Neuron (in vitro differentiated cells): ENCODE data around the gene LST1.

Source experiments
- H2AFZ ChIP-seq: one replicate; pipeline ENCODE4 v1.6.1; 2013; ENCODE audit warnings: low read depth, mild to moderate bottlenecking, inconsistent platforms, low read length, moderate library complexity
- H3K27me3 ChIP-seq: one replicate; pipeline ENCODE4 v1.6.1; 2013; ENCODE audit warnings: low read length; ENCODE audit not compliant: insufficient read depth
- H3K36me3 ChIP-seq: one replicate; pipeline ENCODE4 v1.6.1; 2013; ENCODE audit warnings: low read length; ENCODE audit not compliant: insufficient read depth
- H3K4me1 ChIP-seq: one replicate; pipeline ENCODE4 v1.6.1; 2013; ENCODE audit warnings: low read length; ENCODE audit not compliant: insufficient read depth
- H3K4me3 ChIP-seq: 2 replicates; pipeline ENCODE4 v1.5.1; 2013; ENCODE audit warnings: mild to moderate bottlenecking, low read length, moderate library complexity
- H3K9me3 ChIP-seq: one replicate; pipeline ENCODE4 v1.6.1; 2013; ENCODE audit warnings: low read length

Gene LST1

DNA sequence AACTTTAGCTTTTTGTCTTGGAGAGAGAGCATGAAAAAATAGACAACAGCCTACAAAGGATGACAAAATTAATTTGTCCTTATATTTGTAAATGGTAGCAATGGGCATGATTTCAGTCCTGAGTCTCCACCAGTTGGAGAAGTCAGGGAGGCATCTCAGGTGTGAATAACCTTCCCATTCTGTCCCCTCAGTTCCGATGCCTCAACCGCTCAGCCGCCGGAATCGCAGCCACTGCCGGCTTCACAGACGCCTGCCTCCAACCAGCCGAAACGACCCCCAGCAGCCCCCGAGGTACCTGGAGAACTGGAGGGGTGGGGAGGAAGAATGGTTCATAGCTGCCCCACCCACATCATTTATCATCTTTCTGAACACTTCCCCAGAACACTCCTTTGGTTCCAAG, 38.0 kb downstream of the LST1 start:
- H3K27me3 ChIP-seq: no peaks in the 10 kb centered on the region
- peaks cover 18% of the 10 kb centered on the region for H3K4me1 ChIP-seq
- no peak overlapping the region for H2AFZ ChIP-seq
- peaks cover 68% of the 10 kb centered on the region for H3K36me3 ChIP-seq
- H3K9me3 ChIP-seq: no peaks in the 10 kb centered on the region
- H3K4me3 ChIP-seq: no peak overlapping the region

DNA sequence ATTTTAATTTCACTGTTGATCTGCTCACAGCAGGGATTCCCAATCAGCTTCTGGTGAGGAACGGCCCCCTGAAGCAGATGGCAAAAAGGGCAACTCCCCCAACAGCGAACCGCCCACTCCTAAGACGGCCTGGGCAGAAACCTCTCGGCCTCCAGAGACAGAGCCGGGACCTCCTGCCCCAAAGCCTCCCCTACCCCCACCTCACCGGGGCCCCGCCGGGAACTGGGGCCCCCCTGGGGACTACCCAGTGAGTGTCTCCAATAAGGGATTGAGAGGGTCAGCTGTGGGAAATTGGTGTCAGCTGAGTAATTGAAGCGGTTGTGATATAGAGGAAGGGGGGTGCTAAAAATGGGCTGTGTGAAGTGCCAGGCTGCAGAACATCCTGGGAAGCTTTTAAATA, 40.9 kb downstream of the LST1 start:
- H3K36me3 ChIP-seq: peaks cover 95% of the 10 kb centered on the region
- no peak overlapping the region for H3K4me3 ChIP-seq
- H3K4me1 ChIP-seq: peaks cover 10% of the 10 kb centered on the region
- H3K9me3 ChIP-seq: no peaks in the 10 kb centered on the region
- H2AFZ ChIP-seq: no peak overlapping the region
- no peaks in the 10 kb centered on the region for H3K27me3 ChIP-seq

DNA sequence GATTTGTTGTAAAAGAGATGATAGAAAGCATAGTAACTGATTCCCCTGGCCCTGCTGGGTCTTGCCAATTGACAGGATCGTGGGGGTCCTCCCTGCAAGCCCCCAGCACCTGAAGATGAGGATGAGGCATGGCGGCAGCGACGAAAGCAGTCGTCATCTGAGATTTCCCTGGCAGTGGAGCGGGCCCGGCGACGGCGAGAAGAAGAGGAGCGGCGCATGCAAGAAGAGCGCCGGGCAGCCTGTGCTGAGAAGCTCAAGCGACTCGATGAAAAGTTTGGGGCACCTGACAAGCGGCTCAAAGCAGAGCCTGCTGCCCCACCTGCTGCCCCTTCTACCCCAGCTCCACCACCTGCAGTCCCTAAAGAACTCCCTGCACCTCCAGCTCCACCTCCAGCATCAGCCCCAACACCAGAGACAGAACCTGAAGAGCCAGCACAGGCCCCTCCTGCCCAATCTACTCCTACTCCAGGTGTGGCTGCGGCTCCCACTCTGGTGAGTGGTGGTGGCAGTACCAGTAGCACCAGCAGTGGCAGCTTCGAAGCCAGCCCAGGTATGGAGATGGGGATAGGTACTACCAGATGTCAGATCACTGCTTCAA, 41.7 kb downstream of the LST1 start:
- no peak overlapping the region for H2AFZ ChIP-seq
- peaks cover 3% of the 10 kb centered on the region for H3K4me1 ChIP-seq
- H3K4me3 ChIP-seq: no peak overlapping the region
- H3K27me3 ChIP-seq: no peaks in the 10 kb centered on the region
- peaks cover 96% of the 10 kb centered on the region for H3K36me3 ChIP-seq
- no peaks in the 10 kb centered on the region for H3K9me3 ChIP-seq

DNA sequence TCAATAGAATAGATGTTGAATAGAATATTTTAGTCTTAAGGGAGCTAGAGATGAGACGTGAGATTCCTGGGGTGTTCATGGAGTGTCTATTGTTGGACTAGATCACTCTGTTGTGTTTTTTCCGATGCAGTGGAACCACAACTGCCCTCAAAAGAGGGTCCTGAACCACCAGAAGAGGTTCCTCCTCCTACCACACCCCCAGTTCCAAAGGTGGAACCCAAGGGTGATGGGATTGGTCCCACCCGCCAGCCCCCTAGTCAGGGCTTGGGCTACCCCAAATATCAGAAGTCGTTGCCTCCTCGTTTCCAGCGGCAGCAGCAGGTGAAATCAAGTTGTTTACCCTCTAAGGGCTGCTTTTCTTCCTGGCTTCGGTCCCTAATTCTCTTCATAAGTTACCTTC, 42.9 kb downstream of the LST1 start:
- Histone ChIP-seq H3K9me3 (no peaks in the 10 kb centered on the region), H3K27me3 (no peaks in the 10 kb centered on the region), H3K36me3 (peaks cover 97% of the 10 kb centered on the region), H2AFZ (no peak overlapping the region), H3K4me1 (no peaks in the 10 kb centered on the region), H3K4me3 (no peak overlapping the region)

DNA sequence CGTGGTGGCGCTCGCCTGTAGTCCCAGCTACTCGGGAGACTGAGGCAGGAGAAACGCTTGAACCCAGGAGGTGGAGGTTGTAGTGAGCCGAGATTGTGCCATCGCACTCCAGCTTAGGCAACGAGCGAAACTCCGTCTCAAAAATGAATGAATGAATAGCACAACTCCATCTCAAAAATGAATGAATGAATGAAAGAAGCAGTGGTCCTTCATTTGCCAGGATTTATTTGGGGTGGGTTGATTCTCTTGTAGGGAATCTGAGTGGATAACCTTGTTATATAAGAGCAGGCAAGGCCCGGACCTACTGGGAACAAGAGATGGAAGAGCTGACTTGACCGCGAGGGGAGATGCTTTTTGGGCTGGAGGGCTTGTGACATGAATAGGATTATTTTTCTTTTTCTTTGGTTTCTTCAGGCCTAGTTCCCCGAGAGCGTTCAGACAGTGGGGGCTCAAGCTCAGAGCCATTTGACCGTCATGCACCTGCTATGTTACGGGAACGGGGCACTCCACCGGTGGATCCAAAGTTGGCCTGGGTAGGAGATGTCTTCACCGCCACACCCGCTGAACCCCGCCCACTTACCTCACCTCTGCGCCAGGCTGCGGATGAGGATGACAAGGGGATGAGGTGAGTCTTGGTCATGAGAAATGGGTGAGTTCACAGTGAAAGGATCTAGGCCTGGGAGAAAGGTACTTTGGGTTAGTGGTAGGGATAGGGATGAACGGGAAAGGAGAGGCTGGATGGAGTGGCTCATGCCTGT, 44.3 kb downstream of the LST1 start:
- Histone ChIP-seq H3K36me3 (peaks cover 98% of the 10 kb centered on the region), H3K27me3 (no peaks in the 10 kb centered on the region)

DNA sequence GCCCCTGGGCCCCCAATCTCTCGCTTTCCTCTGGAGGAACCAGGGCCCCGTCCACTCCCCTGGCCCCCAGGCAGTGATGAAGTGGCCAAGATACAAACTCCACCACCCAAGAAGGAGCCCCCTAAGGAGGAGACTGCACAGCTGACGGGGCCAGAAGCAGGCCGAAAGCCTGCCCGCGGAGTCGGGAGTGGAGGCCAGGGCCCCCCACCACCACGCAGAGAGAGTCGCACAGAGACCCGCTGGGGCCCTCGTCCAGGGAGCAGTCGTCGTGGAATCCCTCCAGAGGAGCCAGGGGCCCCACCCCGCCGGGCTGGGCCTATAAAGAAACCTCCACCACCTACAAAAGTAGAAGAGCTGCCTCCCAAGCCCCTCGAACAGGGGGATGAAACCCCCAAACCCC, 45.1 kb downstream of the LST1 start:
- peaks cover 98% of the 10 kb centered on the region for H3K36me3 ChIP-seq
- no peak overlapping the region for H2AFZ ChIP-seq
- no peak overlapping the region for H3K4me3 ChIP-seq
- H3K9me3 ChIP-seq: no peaks in the 10 kb centered on the region
- H3K27me3 ChIP-seq: no peaks in the 10 kb centered on the region
- no peaks in the 10 kb centered on the region for H3K4me1 ChIP-seq

More for the DNA sequence above, 44.3 kb downstream of the LST1 start:
- Histone ChIP-seq H3K4me3 (no peak overlapping the region), H3K9me3 (no peaks in the 10 kb centered on the region), H3K4me1 (no peaks in the 10 kb centered on the region), H2AFZ (no peak overlapping the region)

DNA sequence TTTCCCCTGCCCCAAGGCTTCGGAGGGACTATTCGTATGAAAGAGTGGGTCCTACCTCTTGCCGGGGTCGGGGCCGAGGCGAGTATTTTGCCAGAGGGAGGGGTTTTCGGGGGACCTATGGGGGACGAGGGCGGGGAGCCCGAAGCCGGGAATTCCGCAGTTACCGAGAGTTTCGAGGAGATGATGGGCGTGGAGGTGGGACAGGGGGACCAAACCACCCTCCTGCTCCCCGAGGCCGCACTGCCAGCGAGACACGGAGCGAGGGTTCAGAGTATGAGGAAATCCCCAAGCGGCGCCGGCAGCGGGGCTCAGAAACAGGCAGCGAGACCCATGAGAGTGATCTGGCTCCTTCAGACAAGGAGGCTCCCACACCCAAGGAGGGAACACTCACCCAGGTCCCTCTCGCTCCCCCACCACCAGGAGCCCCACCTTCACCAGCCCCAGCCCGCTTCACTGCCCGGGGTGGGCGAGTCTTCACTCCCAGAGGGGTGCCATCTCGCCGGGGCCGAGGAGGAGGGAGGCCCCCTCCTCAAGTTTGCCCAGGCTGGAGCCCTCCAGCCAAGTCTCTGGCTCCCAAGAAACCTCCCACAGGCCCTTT, 45.7 kb downstream of the LST1 start:
- H2AFZ ChIP-seq: no peak overlapping the region
- no peak overlapping the region for H3K4me3 ChIP-seq
- no peaks in the 10 kb centered on the region for H3K4me1 ChIP-seq
- peaks cover 98% of the 10 kb centered on the region for H3K36me3 ChIP-seq
- no peaks in the 10 kb centered on the region for H3K27me3 ChIP-seq
- no peaks in the 10 kb centered on the region for H3K9me3 ChIP-seq

DNA sequence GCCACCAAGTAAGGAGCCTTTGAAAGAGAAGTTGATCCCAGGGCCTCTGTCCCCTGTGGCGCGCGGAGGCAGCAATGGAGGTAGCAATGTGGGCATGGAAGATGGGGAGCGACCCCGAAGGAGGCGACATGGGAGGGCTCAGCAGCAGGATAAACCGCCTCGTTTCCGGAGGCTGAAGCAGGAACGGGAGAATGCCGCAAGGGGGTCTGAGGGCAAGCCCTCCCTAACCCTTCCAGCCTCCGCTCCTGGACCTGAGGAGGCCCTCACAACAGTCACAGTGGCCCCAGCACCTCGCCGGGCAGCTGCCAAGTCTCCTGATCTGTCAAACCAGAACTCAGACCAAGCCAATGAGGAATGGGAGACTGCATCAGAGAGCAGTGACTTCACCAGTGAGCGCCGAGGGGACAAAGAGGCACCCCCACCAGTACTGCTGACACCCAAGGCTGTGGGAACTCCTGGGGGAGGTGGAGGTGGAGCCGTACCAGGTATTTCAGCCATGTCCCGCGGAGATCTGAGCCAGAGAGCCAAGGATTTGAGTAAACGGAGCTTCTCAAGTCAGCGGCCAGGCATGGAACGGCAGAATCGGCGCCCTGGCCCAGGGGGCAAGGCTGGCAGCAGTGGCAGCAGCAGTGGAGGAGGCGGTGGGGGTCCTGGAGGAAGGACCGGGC, 46.3 kb downstream of the LST1 start:
- Histone ChIP-seq H3K4me3 (no peak overlapping the region), H3K27me3 (no peaks in the 10 kb centered on the region), H3K36me3 (peaks cover 98% of the 10 kb centered on the region), H3K9me3 (no peaks in the 10 kb centered on the region), H2AFZ (no peak overlapping the region), H3K4me1 (no peaks in the 10 kb centered on the region)

DNA sequence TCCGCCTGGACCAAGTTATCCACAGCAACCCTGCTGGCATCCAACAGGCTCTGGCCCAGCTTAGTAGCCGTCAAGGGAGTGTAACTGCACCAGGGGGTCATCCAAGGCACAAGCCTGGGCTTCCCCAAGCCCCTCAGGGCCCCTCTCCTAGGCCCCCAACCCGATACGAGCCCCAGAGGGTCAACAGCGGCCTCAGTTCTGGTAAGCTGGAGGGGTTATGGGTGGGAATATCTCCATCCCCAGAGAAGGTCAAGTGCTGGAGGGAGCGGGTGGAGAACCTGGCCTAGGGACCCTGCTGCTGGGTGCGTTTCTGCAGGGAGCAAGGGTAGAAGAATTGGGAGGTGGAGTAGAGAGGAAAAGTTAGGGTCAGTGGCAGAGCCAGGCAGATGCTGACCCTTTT, 47.4 kb downstream of the LST1 start:
- H3K27me3 ChIP-seq: no peaks in the 10 kb centered on the region
- H3K36me3 ChIP-seq: peaks cover 97% of the 10 kb centered on the region
- no peak overlapping the region for H2AFZ ChIP-seq
- H3K4me3 ChIP-seq: no peak overlapping the region
- no peaks in the 10 kb centered on the region for H3K9me3 ChIP-seq
- H3K4me1 ChIP-seq: no peaks in the 10 kb centered on the region

DNA sequence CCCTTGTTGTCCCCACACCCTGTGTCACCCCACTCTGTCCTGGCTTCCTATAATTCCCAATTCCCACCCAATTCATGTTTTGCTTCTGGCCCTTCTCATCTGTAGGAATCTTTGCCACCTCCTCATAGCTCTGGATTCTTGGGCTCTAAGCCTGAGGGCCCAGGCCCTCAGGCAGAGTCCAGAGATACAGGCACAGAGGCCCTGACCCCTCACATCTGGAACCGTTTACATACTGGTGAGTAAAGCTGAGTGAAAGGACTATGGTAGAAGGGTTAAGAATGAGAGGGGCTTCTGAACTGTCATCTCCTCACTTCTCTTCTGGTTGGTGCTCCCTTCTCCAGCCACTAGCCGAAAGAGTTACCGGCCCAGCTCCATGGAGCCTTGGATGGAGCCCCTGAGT, 48.1 kb downstream of the LST1 start:
- Histone ChIP-seq H3K4me3 (no peak overlapping the region), H3K36me3 (peaks cover 96% of the 10 kb centered on the region), H2AFZ (no peak overlapping the region), H3K4me1 (no peaks in the 10 kb centered on the region), H3K27me3 (no peaks in the 10 kb centered on the region), H3K9me3 (no peaks in the 10 kb centered on the region)

DNA sequence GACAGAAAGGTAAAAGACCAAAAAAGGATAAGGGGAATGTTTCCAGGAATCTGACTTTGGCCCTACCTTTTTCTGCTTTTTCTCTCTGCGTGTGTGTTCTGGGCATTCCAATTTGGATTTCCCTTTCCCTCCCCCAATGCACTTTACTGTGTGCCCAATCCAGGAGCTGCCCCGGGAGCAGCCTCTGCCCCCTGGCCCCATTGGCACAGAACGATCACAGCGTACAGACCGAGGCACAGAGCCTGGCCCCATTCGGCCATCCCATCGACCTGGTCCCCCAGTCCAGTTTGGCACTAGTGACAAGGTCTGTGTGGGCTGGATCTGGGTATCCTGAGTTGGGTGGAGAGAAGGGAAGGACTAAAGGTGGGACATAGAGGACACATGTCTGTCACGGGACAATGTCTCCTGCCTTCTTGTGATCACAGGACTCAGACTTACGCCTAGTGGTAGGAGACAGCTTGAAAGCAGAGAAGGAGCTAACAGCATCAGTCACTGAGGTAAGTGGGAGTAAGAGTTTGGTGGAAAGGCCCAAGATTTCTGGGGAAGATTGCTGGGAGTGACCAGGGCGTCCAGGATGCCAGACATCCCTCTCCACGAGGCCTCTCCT, 49.0 kb downstream of the LST1 start:
- H3K36me3 ChIP-seq: peaks cover 97% of the 10 kb centered on the region
- H3K4me1 ChIP-seq: no peaks in the 10 kb centered on the region
- H3K27me3 ChIP-seq: no peaks in the 10 kb centered on the region
- H3K4me3 ChIP-seq: no peak overlapping the region
- H2AFZ ChIP-seq: no peak overlapping the region
- no peaks in the 10 kb centered on the region for H3K9me3 ChIP-seq

DNA sequence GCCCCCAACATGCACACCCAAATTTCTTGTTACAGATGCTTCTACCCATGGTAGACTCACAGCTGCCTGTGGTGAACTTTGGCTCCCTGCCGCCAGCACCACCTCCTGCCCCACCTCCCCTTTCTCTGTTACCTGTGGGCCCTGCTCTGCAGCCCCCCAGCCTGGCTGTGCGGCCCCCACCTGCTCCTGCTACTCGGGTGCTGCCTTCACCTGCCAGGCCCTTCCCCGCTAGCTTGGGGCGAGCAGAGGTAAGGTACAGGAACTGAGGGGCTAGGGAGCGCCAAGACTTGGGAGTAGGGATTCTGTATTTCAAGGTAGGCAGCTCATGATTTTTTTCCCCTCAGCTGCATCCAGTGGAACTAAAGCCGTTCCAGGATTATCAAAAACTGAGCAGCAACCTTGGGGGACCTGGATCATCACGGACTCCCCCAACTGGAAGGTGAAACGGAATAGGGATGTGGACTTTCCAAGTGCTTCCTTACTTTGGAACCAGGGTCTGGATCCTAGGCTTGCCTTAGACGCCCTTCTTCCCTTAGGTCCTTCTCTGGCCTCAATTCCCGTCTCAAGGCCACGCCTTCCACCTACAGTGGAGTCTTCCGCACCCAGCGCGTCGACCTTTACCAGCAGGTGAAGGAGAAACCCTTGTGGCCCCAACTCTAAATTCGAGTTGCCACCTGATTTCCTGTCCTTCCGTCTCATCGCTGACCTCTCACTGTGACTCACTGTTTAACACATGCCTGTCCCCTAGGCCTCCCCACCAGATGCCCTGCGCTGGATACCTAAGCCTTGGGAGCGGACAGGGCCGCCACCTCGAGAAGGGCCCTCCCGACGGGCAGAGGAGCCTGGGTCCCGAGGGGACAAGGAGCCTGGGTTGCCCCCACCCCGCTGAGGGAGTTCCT, 50.9 kb downstream of the LST1 start:
- Histone ChIP-seq H3K4me1 (no peaks in the 10 kb centered on the region), H3K36me3 (peaks cover 97% of the 10 kb centered on the region), H3K9me3 (no peaks in the 10 kb centered on the region), H2AFZ (no peak overlapping the region), H3K4me3 (no peak overlapping the region), H3K27me3 (no peaks in the 10 kb centered on the region)
